ENCODE measurements around the gene CHRNB1. TPM values are rescaled to one million over a fixed set of nuclear protein-coding genes. Genes with fewer than 3 reads are reported as not detected.

The CHRNB1 gene
- total RNA-seq, 1 experiment from 2014 or later, result 6.6 TPM

DNA sequence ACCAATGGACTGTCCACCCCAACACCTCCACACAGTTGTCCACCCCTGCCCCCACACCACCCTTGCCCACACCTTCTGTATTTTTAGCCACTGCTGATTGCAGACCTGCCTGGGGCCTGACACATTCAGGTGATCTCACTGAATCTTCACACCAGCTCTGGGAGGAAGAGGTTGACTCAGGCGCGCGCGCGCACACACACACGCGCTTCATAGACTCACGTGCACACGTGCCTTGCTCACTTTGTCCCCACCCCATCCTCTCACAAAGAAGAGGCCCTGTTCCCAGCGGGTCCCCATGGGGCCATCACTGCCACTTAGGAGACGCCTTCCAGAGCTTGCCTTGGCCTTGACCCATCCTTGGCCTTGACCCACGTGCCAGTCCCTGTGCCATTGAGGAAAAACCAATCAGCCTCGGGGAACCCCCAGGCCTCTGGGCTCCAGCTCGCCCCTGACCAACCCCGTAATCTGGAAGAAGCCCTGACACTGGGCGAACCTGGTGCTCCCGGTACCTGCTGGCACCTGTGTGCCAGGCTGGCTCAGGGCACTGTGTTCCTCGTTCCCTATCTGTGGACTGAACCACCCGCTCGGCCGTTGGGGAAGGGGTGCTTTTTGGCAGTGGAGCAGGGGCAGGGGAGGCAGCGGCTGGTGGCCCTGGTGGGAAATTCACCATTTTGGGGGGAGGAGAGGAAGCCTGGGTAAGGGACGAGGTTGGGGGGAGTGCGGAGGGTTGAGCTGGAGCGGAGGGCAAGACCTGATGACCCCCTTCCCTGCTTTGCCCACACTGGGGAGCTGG, 34.0 kb upstream of the CHRNB1 start:
- Histone ChIP-seq H3K4me1 (ENCODE audit: low read length) (peaks cover 8% of the 10 kb centered on the region), H3K36me3 (ENCODE audit: insufficient read depth, low read length) (no peaks in the 10 kb centered on the region), H3K9me3 (ENCODE audit: low read length) (no peaks in the 10 kb centered on the region), H3K9ac (ENCODE audit: low read length) (no peak overlapping the region), H3K9me2 (replicated peaks; ENCODE audit: insufficient read depth, low read length) (no peaks in the 10 kb centered on the region), H3K79me2 (ENCODE audit: low read length) (no peaks in the 10 kb centered on the region), H3K4me2 (ENCODE audit: low read depth, low read length, poor library complexity, severe bottlenecking) (no peak overlapping the region), H3K27me3 (ENCODE audit: low read length) (no peaks in the 10 kb centered on the region), H3K27ac (ENCODE audit: low read length) (no peak overlapping the region), H4K20me1 (ENCODE audit: insufficient read depth, low read depth, low read length) (no peaks in the 10 kb centered on the region), H3K4me3 (ENCODE audit: low read length) (no peak overlapping the region), H2AFZ (ENCODE audit: low read length) (no peak overlapping the region)
- no peak for DNase-seq

DNA sequence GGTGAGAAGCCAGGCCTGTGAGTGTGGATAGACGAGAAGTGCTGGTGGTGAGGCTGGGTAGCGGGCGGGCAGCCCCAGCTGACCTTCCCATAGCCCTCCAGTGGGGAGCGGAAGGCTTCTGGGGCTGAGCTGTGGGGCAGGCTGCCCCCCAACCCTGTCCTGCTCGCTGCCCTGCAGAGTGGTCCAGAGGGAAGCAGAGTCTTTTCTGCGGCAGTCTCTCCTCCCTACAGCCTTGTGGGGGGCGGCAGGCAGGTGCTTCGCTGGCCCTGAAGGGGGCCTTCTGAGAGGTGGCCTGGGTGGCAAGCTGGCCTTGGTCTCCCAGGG, 33.5 kb upstream of the CHRNB1 start:
- no peak for DNase-seq
- no peak overlapping the region for H3K4me3 ChIP-seq (ENCODE audit: low read length)
- H2AFZ ChIP-seq (ENCODE audit: low read length), result no peak overlapping the region

DNA sequence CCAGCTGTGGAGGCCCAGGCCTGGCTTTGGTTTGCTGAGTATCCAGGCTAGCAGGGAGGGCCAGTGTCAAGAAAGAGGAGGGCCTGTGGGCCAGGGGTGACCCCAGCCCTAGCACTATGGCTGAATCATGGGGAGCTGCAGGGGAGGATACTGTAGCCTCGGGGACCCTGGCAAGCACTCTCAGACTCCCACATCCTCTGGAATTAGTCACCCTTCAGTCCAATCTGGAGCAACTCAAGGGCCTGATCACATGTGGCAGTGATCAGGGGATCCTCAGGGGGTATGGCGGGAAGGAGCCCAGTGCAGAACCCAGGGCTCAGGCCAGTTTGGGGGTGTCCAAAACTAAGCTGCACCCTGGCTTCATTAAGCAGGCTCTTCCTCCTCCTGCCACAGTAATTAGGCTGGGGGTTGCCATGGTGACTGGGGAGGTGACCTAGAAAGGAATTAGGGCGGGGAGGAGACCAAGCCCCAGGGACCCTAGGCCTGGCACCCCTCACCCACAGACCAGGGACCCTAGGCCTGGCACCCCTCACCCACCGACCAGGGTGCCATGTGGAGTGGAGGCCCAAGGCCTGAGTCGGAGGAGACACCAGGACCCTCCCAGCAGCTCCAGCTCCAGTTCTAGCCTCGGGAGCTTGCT, 31.4 kb upstream of the CHRNB1 start:
- DNase-seq, result no peak
- Histone ChIP-seq H3K27me3 (ENCODE audit: low read length) (no peaks in the 10 kb centered on the region), H3K4me3 (ENCODE audit: low read length) (no peak overlapping the region), H4K20me1 (ENCODE audit: insufficient read depth, low read depth, low read length) (no peaks in the 10 kb centered on the region), H3K4me2 (ENCODE audit: low read depth, low read length, poor library complexity, severe bottlenecking) (no peak overlapping the region), H3K4me1 (ENCODE audit: low read length) (peaks cover 8% of the 10 kb centered on the region), H3K9me3 (ENCODE audit: low read length) (no peaks in the 10 kb centered on the region), H3K27ac (ENCODE audit: low read length) (no peak overlapping the region), H3K9ac (ENCODE audit: low read length) (no peak overlapping the region), H3K36me3 (ENCODE audit: insufficient read depth, low read length) (no peaks in the 10 kb centered on the region), H2AFZ (ENCODE audit: low read length) (no peak overlapping the region), H3K9me2 (replicated peaks; ENCODE audit: insufficient read depth, low read length) (no peaks in the 10 kb centered on the region), H3K79me2 (ENCODE audit: low read length) (no peaks in the 10 kb centered on the region)

More for the DNA sequence above, 33.5 kb upstream of the CHRNB1 start:
- H4K20me1 ChIP-seq (ENCODE audit: insufficient read depth, low read depth, low read length), result no peaks in the 10 kb centered on the region
- no peaks in the 10 kb centered on the region for H3K27me3 ChIP-seq (ENCODE audit: low read length)
- H3K9ac ChIP-seq (ENCODE audit: low read length), result no peak overlapping the region
- H3K4me1 ChIP-seq (ENCODE audit: low read length), result peaks cover 8% of the 10 kb centered on the region
- no peaks in the 10 kb centered on the region for H3K9me2 ChIP-seq (replicated peaks; ENCODE audit: insufficient read depth, low read length)
- H3K79me2 ChIP-seq (ENCODE audit: low read length), result no peaks in the 10 kb centered on the region
- H3K36me3 ChIP-seq (ENCODE audit: insufficient read depth, low read length), result no peaks in the 10 kb centered on the region
- H3K27ac ChIP-seq (ENCODE audit: low read length), result no peak overlapping the region
- H3K4me2 ChIP-seq (ENCODE audit: low read depth, low read length, poor library complexity, severe bottlenecking), result no peak overlapping the region
- no peaks in the 10 kb centered on the region for H3K9me3 ChIP-seq (ENCODE audit: low read length)

DNA sequence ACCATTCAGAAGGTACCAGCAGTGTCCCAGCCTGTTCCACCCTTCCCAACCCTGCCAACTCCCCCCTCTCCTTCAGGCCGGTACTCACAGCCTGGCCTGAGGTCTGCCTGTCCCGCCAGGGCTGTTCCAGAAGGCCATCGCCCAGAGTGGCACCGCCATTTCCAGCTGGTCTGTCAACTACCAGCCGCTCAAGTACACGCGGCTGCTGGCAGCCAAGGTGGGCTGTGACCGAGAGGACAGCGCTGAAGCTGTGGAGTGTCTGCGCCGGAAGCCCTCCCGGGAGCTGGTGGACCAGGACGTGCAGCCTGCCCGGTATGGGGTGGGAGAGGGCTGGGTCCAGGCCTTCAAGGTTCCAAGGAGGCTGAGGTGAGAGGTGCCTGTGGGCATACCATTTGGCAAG, 30.0 kb upstream of the CHRNB1 start:
- Histone ChIP-seq H3K9ac (ENCODE audit: low read length) (no peak overlapping the region), H3K4me1 (ENCODE audit: low read length) (peaks cover 6% of the 10 kb centered on the region), H3K4me3 (ENCODE audit: low read length) (no peak overlapping the region), H3K27me3 (ENCODE audit: low read length) (no peaks in the 10 kb centered on the region), H3K27ac (ENCODE audit: low read length) (no peak overlapping the region), H3K9me2 (replicated peaks; ENCODE audit: insufficient read depth, low read length) (no peaks in the 10 kb centered on the region), H2AFZ (ENCODE audit: low read length) (no peak overlapping the region), H3K36me3 (ENCODE audit: insufficient read depth, low read length) (no peaks in the 10 kb centered on the region), H3K79me2 (ENCODE audit: low read length) (no peaks in the 10 kb centered on the region), H3K9me3 (ENCODE audit: low read length) (no peaks in the 10 kb centered on the region), H3K4me2 (ENCODE audit: low read depth, low read length, poor library complexity, severe bottlenecking) (no peak overlapping the region), H4K20me1 (ENCODE audit: insufficient read depth, low read depth, low read length) (no peaks in the 10 kb centered on the region)
- no peak for DNase-seq

DNA sequence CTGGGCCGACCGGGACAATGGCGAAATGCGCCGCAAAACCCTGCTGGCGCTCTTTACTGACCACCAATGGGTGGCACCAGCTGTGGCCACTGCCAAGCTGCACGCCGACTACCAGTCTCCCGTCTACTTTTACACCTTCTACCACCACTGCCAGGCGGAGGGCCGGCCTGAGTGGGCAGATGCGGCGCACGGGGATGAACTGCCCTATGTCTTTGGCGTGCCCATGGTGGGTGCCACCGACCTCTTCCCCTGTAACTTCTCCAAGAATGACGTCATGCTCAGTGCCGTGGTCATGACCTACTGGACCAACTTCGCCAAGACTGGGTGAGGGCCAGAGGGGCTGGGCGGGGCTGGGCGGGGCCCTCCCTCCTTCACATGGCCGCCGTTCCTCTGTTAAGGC, 29.1 kb upstream of the CHRNB1 start:
- no peak overlapping the region for H3K9ac ChIP-seq (ENCODE audit: low read length)
- H2AFZ ChIP-seq (ENCODE audit: low read length), result no peak overlapping the region
- H3K36me3 ChIP-seq (ENCODE audit: insufficient read depth, low read length), result no peaks in the 10 kb centered on the region
- no peaks in the 10 kb centered on the region for H3K4me1 ChIP-seq (ENCODE audit: low read length)
- no peaks in the 10 kb centered on the region for H3K27me3 ChIP-seq (ENCODE audit: low read length)
- H3K27ac ChIP-seq (ENCODE audit: low read length), result no peak overlapping the region
- no peaks in the 10 kb centered on the region for H3K9me3 ChIP-seq (ENCODE audit: low read length)
- H3K4me2 ChIP-seq (ENCODE audit: low read depth, low read length, poor library complexity, severe bottlenecking), result no peak overlapping the region
- no peak overlapping the region for H3K4me3 ChIP-seq (ENCODE audit: low read length)
- H3K79me2 ChIP-seq (ENCODE audit: low read length), result no peaks in the 10 kb centered on the region
- H3K9me2 ChIP-seq (replicated peaks; ENCODE audit: insufficient read depth, low read length), result no peaks in the 10 kb centered on the region
- no peak for DNase-seq
- H4K20me1 ChIP-seq (ENCODE audit: insufficient read depth, low read depth, low read length), result no peaks in the 10 kb centered on the region

DNA sequence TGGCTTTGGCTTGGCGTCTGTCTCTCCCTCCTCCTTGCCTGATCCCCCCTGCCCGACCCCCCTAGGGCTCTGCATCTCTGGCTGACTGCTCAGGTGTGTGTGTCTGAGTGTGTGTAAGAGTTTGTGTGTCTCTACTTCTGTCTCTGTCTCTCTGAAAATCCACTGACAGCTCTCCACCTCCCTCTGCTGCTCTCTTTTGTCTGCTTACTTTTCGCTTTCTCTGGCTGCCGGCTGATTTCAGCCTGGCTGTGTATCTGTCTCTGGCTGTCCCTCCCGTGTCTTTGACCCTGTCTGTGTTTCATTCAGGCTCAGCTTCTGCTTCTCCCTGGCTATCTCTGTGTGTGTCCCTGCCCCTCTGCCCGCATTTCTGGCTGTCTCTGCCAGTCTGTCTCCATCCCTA, 28.5 kb upstream of the CHRNB1 start:
- Histone ChIP-seq H3K9me3 (ENCODE audit: low read length) (no peaks in the 10 kb centered on the region), H3K27me3 (ENCODE audit: low read length) (no peaks in the 10 kb centered on the region), H3K36me3 (ENCODE audit: insufficient read depth, low read length) (no peaks in the 10 kb centered on the region), H3K79me2 (ENCODE audit: low read length) (no peaks in the 10 kb centered on the region), H3K4me3 (ENCODE audit: low read length) (no peak overlapping the region), H2AFZ (ENCODE audit: low read length) (no peak overlapping the region), H3K9ac (ENCODE audit: low read length) (no peak overlapping the region), H3K27ac (ENCODE audit: low read length) (no peak overlapping the region), H3K4me1 (ENCODE audit: low read length) (no peaks in the 10 kb centered on the region), H3K4me2 (ENCODE audit: low read depth, low read length, poor library complexity, severe bottlenecking) (no peak overlapping the region), H4K20me1 (ENCODE audit: insufficient read depth, low read depth, low read length) (no peaks in the 10 kb centered on the region), H3K9me2 (replicated peaks; ENCODE audit: insufficient read depth, low read length) (no peaks in the 10 kb centered on the region)
- DNase-seq, result peak; percentile 59

DNA sequence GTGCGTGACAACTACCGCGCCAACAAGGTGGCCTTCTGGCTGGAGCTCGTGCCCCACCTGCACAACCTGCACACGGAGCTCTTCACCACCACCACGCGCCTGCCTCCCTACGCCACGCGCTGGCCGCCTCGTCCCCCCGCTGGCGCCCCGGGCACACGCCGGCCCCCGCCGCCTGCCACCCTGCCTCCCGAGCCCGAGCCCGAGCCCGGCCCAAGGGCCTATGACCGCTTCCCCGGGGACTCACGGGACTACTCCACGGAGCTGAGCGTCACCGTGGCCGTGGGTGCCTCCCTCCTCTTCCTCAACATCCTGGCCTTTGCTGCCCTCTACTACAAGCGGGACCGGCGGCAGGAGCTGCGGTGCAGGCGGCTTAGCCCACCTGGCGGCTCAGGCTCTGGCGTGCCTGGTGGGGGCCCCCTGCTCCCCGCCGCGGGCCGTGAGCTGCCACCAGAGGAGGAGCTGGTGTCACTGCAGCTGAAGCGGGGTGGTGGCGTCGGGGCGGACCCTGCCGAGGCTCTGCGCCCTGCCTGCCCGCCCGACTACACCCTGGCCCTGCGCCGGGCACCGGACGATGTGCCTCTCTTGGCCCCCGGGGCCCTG, 27.7 kb upstream of the CHRNB1 start:
- Histone ChIP-seq H3K9me2 (replicated peaks; ENCODE audit: insufficient read depth, low read length) (no peaks in the 10 kb centered on the region), H3K9ac (ENCODE audit: low read length) (no peak overlapping the region), H4K20me1 (ENCODE audit: insufficient read depth, low read depth, low read length) (no peaks in the 10 kb centered on the region), H3K4me2 (ENCODE audit: low read depth, low read length, poor library complexity, severe bottlenecking) (no peak overlapping the region), H3K4me3 (ENCODE audit: low read length) (no peak overlapping the region), H2AFZ (ENCODE audit: low read length) (no peak overlapping the region), H3K27ac (ENCODE audit: low read length) (no peak overlapping the region), H3K36me3 (ENCODE audit: insufficient read depth, low read length) (no peaks in the 10 kb centered on the region), H3K27me3 (ENCODE audit: low read length) (no peaks in the 10 kb centered on the region), H3K4me1 (ENCODE audit: low read length) (no peaks in the 10 kb centered on the region), H3K79me2 (ENCODE audit: low read length) (no peaks in the 10 kb centered on the region), H3K9me3 (ENCODE audit: low read length) (no peaks in the 10 kb centered on the region)
- DNase-seq, result no peak

DNA sequence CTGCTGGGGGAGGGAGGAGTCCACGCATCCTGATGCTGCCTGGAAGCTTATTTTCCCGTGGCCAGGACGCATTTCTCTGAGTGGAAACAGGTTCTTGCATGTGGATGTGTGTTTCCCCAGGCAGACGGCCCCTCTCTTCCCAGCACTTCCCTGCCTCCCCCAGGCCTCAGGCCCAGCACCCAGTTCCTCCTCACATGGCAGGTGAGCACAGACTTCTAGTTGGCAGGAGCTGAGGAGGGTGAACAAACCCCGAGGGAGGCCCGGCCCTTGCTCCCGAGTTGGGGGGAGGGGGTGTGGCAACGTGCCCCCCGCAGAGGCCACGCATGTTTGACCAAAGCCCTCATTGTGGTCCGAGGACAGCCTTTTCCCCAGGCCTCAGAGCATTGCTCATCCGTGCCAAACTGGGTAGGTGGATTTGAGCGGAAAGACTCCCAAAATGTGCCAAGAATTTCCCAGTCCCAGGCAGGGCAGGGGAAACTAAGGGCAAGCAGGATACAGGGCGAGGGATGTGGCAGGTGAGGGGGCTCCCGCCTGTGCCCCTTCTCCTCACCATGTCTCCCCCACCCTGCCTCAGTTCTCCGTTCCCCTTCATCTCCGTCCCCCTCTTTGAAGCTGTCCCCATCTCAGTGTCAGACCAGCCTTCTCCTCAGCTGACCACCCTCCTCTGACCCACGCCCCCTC, 26.2 kb upstream of the CHRNB1 start:
- H3K4me2 ChIP-seq (ENCODE audit: low read depth, low read length, poor library complexity, severe bottlenecking), result no peak overlapping the region
- H3K36me3 ChIP-seq (ENCODE audit: insufficient read depth, low read length), result no peaks in the 10 kb centered on the region
- no peak for DNase-seq
- no peaks in the 10 kb centered on the region for H4K20me1 ChIP-seq (ENCODE audit: insufficient read depth, low read depth, low read length)
- no peak overlapping the region for H3K27ac ChIP-seq (ENCODE audit: low read length)
- no peaks in the 10 kb centered on the region for H3K9me2 ChIP-seq (replicated peaks; ENCODE audit: insufficient read depth, low read length)
- no peaks in the 10 kb centered on the region for H3K79me2 ChIP-seq (ENCODE audit: low read length)
- no peak overlapping the region for H3K4me3 ChIP-seq (ENCODE audit: low read length)
- no peaks in the 10 kb centered on the region for H3K9me3 ChIP-seq (ENCODE audit: low read length)
- H3K4me1 ChIP-seq (ENCODE audit: low read length), result no peaks in the 10 kb centered on the region
- H3K27me3 ChIP-seq (ENCODE audit: low read length), result no peaks in the 10 kb centered on the region
- no peak overlapping the region for H3K9ac ChIP-seq (ENCODE audit: low read length)
- H2AFZ ChIP-seq (ENCODE audit: low read length), result no peak overlapping the region
